HG03064 (cell line): ENCODE measurements around the gene HS3ST5.

Source experiments
- ATAC-seq: cut with Tn5 transposase; IDR thresholded peaks from one replicate; pipeline ENCODE4 v1.9.1; 2021; ENCODE audit warnings: low read depth; ENCODE audit not compliant: unreplicated experiment

HS3ST5 gene

GRCh38 chr6:114009192-114009591 lies 333.6 kb downstream of the HS3ST5 start:
- ATAC-seq: no peak

GRCh38 chr6:114008331-114008730 lies 334.5 kb downstream of the HS3ST5 start:
- ATAC-seq: no peak

- ATAC-seq: no peak
These were observed 335.3 kb downstream of the HS3ST5 start for GRCh38 chr6:114007516-114007915.
